ENCODE measurements around the gene SLA2. TPM values are rescaled to one million over a fixed set of nuclear protein-coding genes. Genes with fewer than 3 reads are reported as not detected.

Gene SLA2
- total RNA-seq, 5 donors from 2014 or later (not counting 1 experiment from before 2014, with no cell fraction given), result 26.2 to 46.0 (median 28.8) TPM

GRCh38 chr20:36573103-36573797, 72.7 kb downstream of the SLA2 start, which contains the start of gene TGIF2:
Gene TGIF2, plus strand, starts transcription at chr20:36573597. Its CDS starts 5,178 bp downstream, at chr20:36578775.
- Mint-ChIP-seq H3K4me3 (peak within 1 kb of the TSS; percentile 85 to 89 (median 89)), H3K27ac (peak within 1 kb of the TSS; percentile 94 to 98), H3K9me3 (no peaks in the 10 kb centered on the region), H3K4me1 (peaks cover 35 to 38% (median 37%) of the 10 kb centered on the region in 3 donors), H3K36me3 (no peaks in the 10 kb centered on the region), H3K27me3 (no peaks in the 10 kb centered on the region)
- Histone ChIP-seq H3K4me1 (ENCODE audit: control insufficient read depth in 1 of 2, extremely low read depth in 1 of 2, insufficient read depth in 2 of 2, low read length in 2 of 2) (peaks cover 4 to 44% of the 10 kb centered on the region in 2 experiments), H3K27ac (ENCODE audit: low read length) (peak within 1 kb of the TSS; percentile 100), H3K9me3 (no peaks in the 10 kb centered on the region), H3K27me3 (replicated peaks in 1 of 2; ENCODE audit: control insufficient read depth in 2 of 2, extremely low read depth in 1 of 2, insufficient read depth in 2 of 2, low read length in 1 of 2) (peaks cover 0 to 2% of the 10 kb centered on the region in 2 experiments), H3K4me3 (ENCODE audit: control insufficient read depth in 1 of 2, extremely low read depth in 1 of 2, low read length in 1 of 2) (peak within 1 kb of the TSS; percentile 77 to 90), H3K36me3 (ENCODE audit: control insufficient read depth in 2 of 2, extremely low read depth in 1 of 2, insufficient read depth in 1 of 2, low read length in 1 of 2) (peaks cover 0 to under 1% of the 10 kb centered on the region in 2 donors)
- ChIA-PET POLR2A (interaction anchor here (0.6 to 1.1 kb wide), 11 partner anchors 15 to 605 kb away, joined by 3 to 10 read pairs (median 4); no protein-coding TSS in a partner anchor), CTCF (interaction anchor here in 1 of 2 donors (0.5 to 1.6 kb wide), 8 partner anchors 11 to 71 kb away, joined by 3 to 9 read pairs (median 4); partner anchors contain the start of gene RAB5IF)
- WGBS (ENCODE audit: insufficient coverage), result 1% methylated on average over 66 of the region's 80 CpGs
- ATAC-seq (replicated peaks in 1 of 4) (peak; percentile 79 to 85 (median 80)), DNase-seq (peak; percentile 84 to 97 (median 90))

- Histone ChIP-seq H3K27ac (ENCODE audit: low read length) (peak overlapping the region; percentile 96), H3K9me3 (no peaks in the 10 kb centered on the region), H3K27me3 (replicated peaks in 1 of 2; ENCODE audit: control insufficient read depth in 2 of 2, extremely low read depth in 1 of 2, insufficient read depth in 2 of 2, low read length in 1 of 2) (peaks cover 0 to 2% of the 10 kb centered on the region in 2 experiments), H3K36me3 (ENCODE audit: control insufficient read depth in 2 of 2, extremely low read depth in 1 of 2, insufficient read depth in 1 of 2, low read length in 1 of 2) (no peaks in the 10 kb centered on the region), H3K4me1 (ENCODE audit: control insufficient read depth in 1 of 2, extremely low read depth in 1 of 2, insufficient read depth in 2 of 2, low read length in 2 of 2) (peaks cover 4 to 39% of the 10 kb centered on the region in 2 experiments), H3K4me3 (ENCODE audit: control insufficient read depth in 1 of 2, extremely low read depth in 1 of 2, low read length in 1 of 2) (peak overlapping the region; percentile 35 to 60)
- Mint-ChIP-seq H3K4me3 (peak overlapping the region; percentile 84 to 87 (median 85)), H3K27ac (peak overlapping the region; percentile 93 to 98), H3K36me3 (no peaks in the 10 kb centered on the region), H3K9me3 (no peaks in the 10 kb centered on the region), H3K4me1 (peaks cover 35 to 38% (median 37%) of the 10 kb centered on the region in 3 donors), H3K27me3 (no peaks in the 10 kb centered on the region)
- 8% methylated on average over 14 of the region's 20 CpGs for whole genome bisulfite sequencing (ENCODE audit: insufficient coverage)
- ATAC-seq (replicated peaks in 1 of 4) (peak; percentile 59 to 67 (median 66)), DNase-seq (peak in 32 of 35 experiments; percentile 41 to 83 (median 59))
- ChIA-PET CTCF (interaction anchor here in 1 of 2 donors (0.5 to 1.6 kb wide), 8 partner anchors 11 to 72 kb away, joined by 3 to 9 read pairs (median 4); partner anchors contain the start of gene RAB5IF), POLR2A (interaction anchor here in 1 of 2 donors (0.6 to 1.1 kb wide), 6 partner anchors 15 to 605 kb away, joined by 3 to 10 read pairs (median 6); no protein-coding TSS in a partner anchor)
Measured at GRCh38 chr20:36572701-36573102, 73.3 kb downstream of the SLA2 start.

DNA sequence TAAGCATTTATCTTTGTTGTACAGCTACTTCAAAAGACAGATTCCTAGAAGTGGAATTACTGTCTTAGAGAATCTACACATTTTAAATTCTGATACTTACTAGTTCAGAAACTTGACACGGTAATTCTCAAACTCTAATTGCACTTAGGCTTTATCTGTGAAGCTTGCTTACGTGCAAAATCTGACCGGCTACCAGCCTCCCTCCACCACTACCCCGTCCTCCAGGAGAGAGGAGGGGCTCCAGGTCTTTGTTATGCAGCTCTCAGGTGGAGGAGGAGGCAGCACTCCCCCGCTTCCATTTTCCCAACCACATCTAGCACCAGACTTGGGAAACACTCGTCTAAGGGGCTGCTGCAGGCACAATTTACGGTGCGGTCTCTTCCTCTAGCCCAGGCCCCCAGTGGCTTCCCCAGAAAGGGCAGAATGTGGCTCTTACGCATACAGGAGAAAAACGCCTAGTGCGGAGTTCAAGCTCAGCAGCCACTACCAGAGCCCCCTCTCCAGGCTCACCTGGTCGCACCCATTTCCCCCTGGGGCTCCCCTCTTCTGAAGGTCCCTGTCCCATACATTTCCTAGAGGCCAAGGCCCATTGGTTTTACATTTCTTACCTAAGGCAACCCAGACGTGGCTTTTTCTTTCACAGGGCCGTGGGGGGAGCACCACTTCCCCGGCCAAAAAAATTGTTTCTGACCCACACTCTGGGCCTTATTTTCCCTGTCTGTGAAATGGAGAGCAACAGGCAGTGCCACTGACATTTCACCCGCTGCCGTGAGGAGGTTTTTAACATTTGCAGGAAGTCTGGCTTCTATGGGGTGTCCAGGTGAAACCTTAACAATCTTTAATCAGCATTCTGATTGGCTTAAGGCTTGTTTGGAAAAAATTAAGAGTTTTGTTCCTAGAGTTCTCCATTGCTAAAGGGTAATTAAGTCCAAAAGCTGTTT, 74.2 kb downstream of the SLA2 start:
- Histone ChIP-seq H3K4me1 (ENCODE audit: control insufficient read depth in 1 of 2, extremely low read depth in 1 of 2, insufficient read depth in 2 of 2, low read length in 2 of 2) (peaks cover 4 to 38% of the 10 kb centered on the region in 2 experiments), H3K9me3 (no peaks in the 10 kb centered on the region), H3K36me3 (ENCODE audit: control insufficient read depth in 2 of 2, extremely low read depth in 1 of 2, insufficient read depth in 1 of 2, low read length in 1 of 2) (no peaks in the 10 kb centered on the region), H3K4me3 (ENCODE audit: control insufficient read depth in 1 of 2, extremely low read depth in 1 of 2, low read length in 1 of 2) (peak overlapping the region; percentile 35 to 60), H3K27me3 (replicated peaks in 1 of 2; ENCODE audit: control insufficient read depth in 2 of 2, extremely low read depth in 1 of 2, insufficient read depth in 2 of 2, low read length in 1 of 2) (peaks cover 0 to 2% of the 10 kb centered on the region in 2 experiments), H3K27ac (ENCODE audit: low read length) (peak overlapping the region; percentile 96)
- peak overlapping the region; percentile 84 to 87 (median 85) for H3K4me3 Mint-ChIP-seq
- H3K4me1 Mint-ChIP-seq, result peaks cover 35 to 38% (median 37%) of the 10 kb centered on the region in 3 donors
- no peaks in the 10 kb centered on the region for H3K9me3 Mint-ChIP-seq
- H3K36me3 Mint-ChIP-seq, result no peaks in the 10 kb centered on the region
- no peak for ATAC-seq (replicated peaks in 1 of 4)
- peak overlapping the region; percentile 93 to 98 for H3K27ac Mint-ChIP-seq
- H3K27me3 Mint-ChIP-seq, result no peaks in the 10 kb centered on the region
- DNase-seq, result peak in 1 of 35 experiments; percentile 16
- WGBS (ENCODE audit: insufficient coverage), result 73% methylated on average over 7 of the region's 17 CpGs
- ChIA-PET CTCF (interaction anchor here in 1 of 2 donors (0.6 to 1.8 kb wide), 7 partner anchors 16 to 95 kb away, joined by 3 to 8 read pairs (median 4); partner anchors contain the start of genes RAB5IF and SLA2), POLR2A (interaction anchor here in 1 of 2 donors (0.6 to 1.1 kb wide), 2 partner anchors 16 to 71 kb away, joined by 4 to 7 read pairs; no protein-coding TSS in a partner anchor)

GRCh38 chr20:36569847-36570429, 76.1 kb downstream of the SLA2 start:
- whole genome bisulfite sequencing (ENCODE audit: insufficient coverage), result 100% methylated on average over 4 of the region's 7 CpGs

DNA sequence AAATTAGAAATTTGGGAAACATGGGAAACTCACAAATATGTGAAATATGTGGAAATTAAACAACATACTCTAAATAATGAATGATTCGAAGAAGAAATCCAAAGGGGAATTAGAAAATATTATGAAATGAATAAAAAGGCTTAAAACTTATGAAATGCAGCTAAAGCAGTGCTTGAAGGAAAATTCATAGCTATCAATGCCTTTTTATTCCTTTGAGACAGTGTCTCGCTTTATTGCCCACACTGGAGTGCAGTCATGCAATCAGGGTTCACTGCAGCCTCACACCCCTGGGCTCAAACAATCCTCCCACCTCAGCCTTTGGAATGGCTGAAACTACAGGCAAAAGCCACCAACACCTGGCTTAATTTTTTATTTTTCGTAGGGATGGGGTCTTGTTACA, 80.5 kb downstream of the SLA2 start:
- H3K27me3 ChIP-seq (replicated peaks in 1 of 2; ENCODE audit: control insufficient read depth in 2 of 2, extremely low read depth in 1 of 2, insufficient read depth in 2 of 2, low read length in 1 of 2), result no peaks in the 10 kb centered on the region
- H3K9me3 ChIP-seq, result no peaks in the 10 kb centered on the region
- H3K27ac ChIP-seq (ENCODE audit: low read length), result no peak overlapping the region
- Mint-ChIP-seq H3K36me3 (peaks cover 2% of the 10 kb centered on the region), H3K27me3 (no peaks in the 10 kb centered on the region), H3K4me1 (peaks cover 0 to 14% (median 7%) of the 10 kb centered on the region in 3 donors), H3K4me3 (no peak overlapping the region), H3K27ac (no peak overlapping the region), H3K9me3 (peaks cover 0 to 2% (median 0%) of the 10 kb centered on the region in 3 donors)
- WGBS (ENCODE audit: insufficient coverage), result 100% methylated on average over 1 of the region's 3 CpGs
- H3K4me3 ChIP-seq (ENCODE audit: control insufficient read depth in 1 of 2, extremely low read depth in 1 of 2, low read length in 1 of 2), result no peak overlapping the region
- POLR2A ChIA-PET, result interaction anchor here (0.5 to 0.6 kb wide), 3 partner anchors 12 to 35 kb away, joined by 3 read pairs; no protein-coding TSS in a partner anchor
- peaks cover 0 to 8% of the 10 kb centered on the region in 2 experiments for H3K4me1 ChIP-seq (ENCODE audit: control insufficient read depth in 1 of 2, extremely low read depth in 1 of 2, insufficient read depth in 2 of 2, low read length in 2 of 2)
- no peak for ATAC-seq (replicated peaks in 1 of 4)
- CTCF ChIA-PET, result no interaction called here
- no peak for DNase-seq
- no peaks in the 10 kb centered on the region for H3K36me3 ChIP-seq (ENCODE audit: control insufficient read depth in 2 of 2, extremely low read depth in 1 of 2, insufficient read depth in 1 of 2, low read length in 1 of 2)

More at GRCh38 chr20:36569847-36570429, 76.1 kb downstream of the SLA2 start:
- POLR2A ChIA-PET, result no interaction called here
- H3K4me3 Mint-ChIP-seq, result no peak overlapping the region
- peaks cover 2% of the 10 kb centered on the region for H3K36me3 Mint-ChIP-seq
- no peaks in the 10 kb centered on the region for H3K9me3 ChIP-seq
- CTCF ChIA-PET, result no interaction called here
- H3K36me3 ChIP-seq (ENCODE audit: control insufficient read depth in 2 of 2, extremely low read depth in 1 of 2, insufficient read depth in 1 of 2, low read length in 1 of 2), result no peaks in the 10 kb centered on the region
- ATAC-seq (replicated peaks in 1 of 4) (no peak), DNase-seq (no peak)
- peaks cover 0 to 2% (median 0%) of the 10 kb centered on the region in 3 donors for H3K9me3 Mint-ChIP-seq
- H3K27me3 ChIP-seq (replicated peaks in 1 of 2; ENCODE audit: control insufficient read depth in 2 of 2, extremely low read depth in 1 of 2, insufficient read depth in 2 of 2, low read length in 1 of 2), result peaks cover 0 to 2% of the 10 kb centered on the region in 2 experiments
- no peak overlapping the region for H3K4me3 ChIP-seq (ENCODE audit: control insufficient read depth in 1 of 2, extremely low read depth in 1 of 2, low read length in 1 of 2)
- H3K27ac ChIP-seq (ENCODE audit: low read length), result no peak overlapping the region
- peaks cover 4 to 27% of the 10 kb centered on the region in 2 experiments for H3K4me1 ChIP-seq (ENCODE audit: control insufficient read depth in 1 of 2, extremely low read depth in 1 of 2, insufficient read depth in 2 of 2, low read length in 2 of 2)
- H3K27ac Mint-ChIP-seq, result peak overlapping the region; percentile 40 to 93
- H3K27me3 Mint-ChIP-seq, result no peaks in the 10 kb centered on the region
- peaks cover 18 to 24% (median 21%) of the 10 kb centered on the region in 3 donors for H3K4me1 Mint-ChIP-seq

All from T-cell (primary cell).